OCI-LY1 (cell line): ENCODE results near the gene SSTR5.

Source experiments
- H2AFZ ChIP-seq: fragments of 200-600 bp; sonication (generic), shearing (Covaris generic); 2 replicates; pipeline ENCODE4 v1.6.0; 2014; ENCODE audit warnings: antibody characterized with exemption, mild to moderate bottlenecking, low read length
- H3F3A ChIP-seq: fragments of 200-600 bp; sonication (generic), shearing (Covaris generic); 2 replicates; pipeline ENCODE4 v1.6.0; 2014; ENCODE audit warnings: mild to moderate bottlenecking, antibody characterized with exemption, low read length, moderate library complexity; ENCODE audit not compliant: insufficient read depth
- H3K27ac ChIP-seq: fragments of 200-600 bp; sonication (generic); 2 replicates; pipeline ENCODE4 v1.5.1; 2014; ENCODE audit warnings: low read length, mixed run types, mild to moderate bottlenecking, low read depth; ENCODE audit not compliant: poor library complexity, severe bottlenecking
- H3K27me3 ChIP-seq: fragments of 200-600 bp; sonication (generic); 2 replicates; pipeline ENCODE4 v1.6.0; 2014; ENCODE audit warnings: antibody characterized with exemption, mild to moderate bottlenecking, low read length, moderate library complexity; ENCODE audit not compliant: insufficient read depth
- H3K36me3 ChIP-seq: fragments of 200-600 bp; sonication (generic); 2 replicates; pipeline ENCODE4 v1.6.1; 2014; ENCODE audit warnings: mild to moderate bottlenecking, antibody characterized with exemption, low read length, moderate library complexity, mixed read lengths; ENCODE audit not compliant: insufficient read depth
- H3K4me1 ChIP-seq: fragments of 200-600 bp; sonication (generic); 2 replicates; pipeline ENCODE4 v1.5.1; 2014; ENCODE audit warnings: mild to moderate bottlenecking, low read length, moderate library complexity; ENCODE audit not compliant: insufficient read depth, severe bottlenecking
- H3K4me2 ChIP-seq: fragments of 200-600 bp; sonication (generic), shearing (Covaris generic); 2 replicates; pipeline ENCODE4 v1.6.1; 2014; ENCODE audit warnings: low read length
- H3K4me3 ChIP-seq: fragments of 200-600 bp; sonication (generic); 2 replicates; pipeline ENCODE4 v1.5.1; 2014; ENCODE audit warnings: low read length, low read depth, mild to moderate bottlenecking, mixed read lengths; ENCODE audit not compliant: poor library complexity, severe bottlenecking
- H3K79me2 ChIP-seq: fragments of 200-600 bp; shearing (Covaris generic); 2 replicates; pipeline ENCODE4 v1.6.1; 2016; ENCODE audit warnings: mixed run types, low read length, mixed read lengths; ENCODE audit not compliant: insufficient read depth
- H3K9ac ChIP-seq: fragments of 200-600 bp; sonication (generic), shearing (Covaris generic); 2 replicates; pipeline ENCODE4 v1.6.1; 2014; ENCODE audit warnings: mild to moderate bottlenecking, low read length, mixed read lengths
- H3K9me2 ChIP-seq: fragments of 200-600 bp; sonication (generic), shearing (Covaris generic); 2 replicates; pipeline ENCODE4 v1.6.1; 2014; ENCODE audit warnings: low read depth, mild to moderate bottlenecking, low read length, mixed read lengths
- H3K9me3 ChIP-seq: fragments of 200-600 bp; shearing (Covaris generic); 2 replicates; pipeline ENCODE4 v1.6.1; 2014; ENCODE audit warnings: low read length, mixed read lengths
- H4K20me1 ChIP-seq: fragments of 200-600 bp; sonication (generic), shearing (Covaris generic); 2 replicates; pipeline ENCODE4 v1.6.0; 2016; ENCODE audit warnings: mild to moderate bottlenecking, low read length; ENCODE audit not compliant: insufficient read depth
- CTCF ChIP-seq: fragments of 200-600 bp; sonication (generic), shearing (Covaris generic); IDR thresholded peaks from 2 replicates; pipeline ENCODE4 v1.5.1; 2017; ENCODE audit warnings: mild to moderate bottlenecking, antibody characterized with exemption, low read length, moderate library complexity, mixed read lengths
- EZH2 ChIP-seq: fragments of 200-600 bp; sonication (generic), shearing (Covaris generic); IDR thresholded peaks from 2 replicates; pipeline ENCODE4 v1.8.0; 2017; ENCODE audit warnings: borderline replicate concordance, mixed run types, mild to moderate bottlenecking, antibody characterized with exemption, low read length, moderate library complexity, mixed read lengths

The SSTR5 gene

GRCh38 chr16:1121601-1122397, 49.3 kb downstream of the SSTR5 start:
- no peak overlapping the region for H3K4me3 ChIP-seq
- H3K9me3 ChIP-seq, result no peaks in the 10 kb centered on the region
- H3F3A ChIP-seq, result no peaks in the 10 kb centered on the region
- H4K20me1 ChIP-seq, result no peaks in the 10 kb centered on the region
- no peak overlapping the region for H3K9ac ChIP-seq
- H3K27ac ChIP-seq, result no peak overlapping the region
- TF ChIP-seq CTCF (no peak), EZH2 (no peak)
- H3K4me2 ChIP-seq, result no peak overlapping the region
- no peaks in the 10 kb centered on the region for H3K36me3 ChIP-seq
- H3K79me2 ChIP-seq, result no peaks in the 10 kb centered on the region
- H3K4me1 ChIP-seq, result no peaks in the 10 kb centered on the region
- H3K9me2 ChIP-seq, result no peaks in the 10 kb centered on the region
- no peak overlapping the region for H2AFZ ChIP-seq
- no peaks in the 10 kb centered on the region for H3K27me3 ChIP-seq

- Histone ChIP-seq H3K4me3 (no peak overlapping the region), H3K4me1 (no peaks in the 10 kb centered on the region), H3K9me3 (no peaks in the 10 kb centered on the region), H3K9me2 (no peaks in the 10 kb centered on the region), H3F3A (no peaks in the 10 kb centered on the region), H3K36me3 (no peaks in the 10 kb centered on the region), H4K20me1 (no peaks in the 10 kb centered on the region), H2AFZ (no peak overlapping the region), H3K9ac (no peak overlapping the region), H3K4me2 (no peak overlapping the region), H3K27ac (no peak overlapping the region), H3K27me3 (no peaks in the 10 kb centered on the region), H3K79me2 (no peaks in the 10 kb centered on the region)
- TF ChIP-seq CTCF (no peak), EZH2 (no peak)
Measured at GRCh38 chr16:1122398-1122765, 49.8 kb downstream of the SSTR5 start.

GRCh38 chr16:1123525-1124230, 51.1 kb downstream of the SSTR5 start:
- TF ChIP-seq EZH2 (no peak), CTCF (no peak)
- H3K4me3 ChIP-seq, result no peak overlapping the region
- H3K79me2 ChIP-seq, result no peaks in the 10 kb centered on the region
- H2AFZ ChIP-seq, result no peak overlapping the region
- no peaks in the 10 kb centered on the region for H4K20me1 ChIP-seq
- H3K9me3 ChIP-seq, result no peaks in the 10 kb centered on the region
- H3K4me2 ChIP-seq, result no peak overlapping the region
- no peaks in the 10 kb centered on the region for H3F3A ChIP-seq
- H3K9me2 ChIP-seq, result no peaks in the 10 kb centered on the region
- no peak overlapping the region for H3K9ac ChIP-seq
- no peak overlapping the region for H3K27ac ChIP-seq
- H3K27me3 ChIP-seq, result no peaks in the 10 kb centered on the region
- H3K36me3 ChIP-seq, result no peaks in the 10 kb centered on the region
- no peaks in the 10 kb centered on the region for H3K4me1 ChIP-seq
